ENCODE measurements around the gene KLF9. TPM values are rescaled to one million over a fixed set of nuclear protein-coding genes. Genes with fewer than 3 reads are reported as not detected.

The KLF9 gene
- total RNA-seq (17.2 and 23.1 TPM in 2 replicates), polyA plus RNA-seq (6.6 and 7.3 TPM in 2 replicates), polyA minus RNA-seq (10.0 and 12.9 TPM in 2 replicates), Bru-seq, nascent RNA (percentile 86 among the genes with signal in this experiment), BruChase-seq, experiment 1, labeled RNA remaining after a 6-hour chase (percentile 66 among the genes with signal in this experiment), BruChase-seq, experiment 2, labeled RNA remaining after a 2-hour chase (percentile 91 among the genes with signal in this experiment)
- polyA plus RNA-seq (2011; cell fraction: cytosol; rRNA removed) = 9.9 and 12.0 TPM in 2 replicates
- polyA plus RNA-seq (2011; cell fraction: nucleus; rRNA removed) = 13.0 and 15.9 TPM in 2 replicates
- polyA plus RNA-seq (2012) = 11.0 and 16.4 TPM in 2 replicates
- 2.4 TPM for polyA minus RNA-seq (2011; cell fraction: cytosol; rRNA and poly(A)+ RNA removed)
- 20.2 and 29.8 TPM in 2 replicates for polyA minus RNA-seq (2011; cell fraction: nucleus; rRNA and poly(A)+ RNA removed)
- long read RNA-seq, partial matches to known transcripts = 0 of 17 reads
- long read RNA-seq, other reads (novel, unspliced or antisense) = 17 of 17 reads

- Histone ChIP-seq H3K79me2 (ENCODE audit: control insufficient read depth, insufficient read depth, low read length) (peaks cover 40% of the 10 kb centered on the region), H3K4me2 (ENCODE audit: insufficient read depth, low read length) (peak within 1 kb of the TSS; percentile 79), H3K9me1 (replicated peaks; ENCODE audit: control insufficient read depth, extremely low read depth, insufficient read depth, low read length) (no peaks in the 10 kb centered on the region), H2AFZ (ENCODE audit: low read depth, low read length) (peak within 1 kb of the TSS; percentile 1), H3K27ac (ENCODE audit: insufficient read depth, low read depth, low read length) (peak within 1 kb of the TSS; percentile 84), H4K20me1 (replicated peaks; ENCODE audit: control insufficient read depth, extremely low read depth, insufficient read depth, low read length) (no peaks in the 10 kb centered on the region), H3K4me1 (ENCODE audit: control insufficient read depth, extremely low read depth, insufficient read depth, low read length) (peaks cover 33% of the 10 kb centered on the region), H3K4me3 (replicated peaks in 1 of 3; ENCODE audit: insufficient read depth in 1 of 3, low read depth in 1 of 3, low read length in 3 of 3) (peak within 1 kb of the TSS; percentile 73 to 94 (median 91)), H3K9me3 (replicated peaks; ENCODE audit: control insufficient read depth, insufficient read depth, low read length) (no peaks in the 10 kb centered on the region), H3K36me3 (ENCODE audit: control insufficient read depth in 2 of 2, extremely low read depth in 1 of 2, insufficient read depth in 2 of 2, low read length in 2 of 2) (no peaks in the 10 kb centered on the region), H3K9ac (replicated peaks; ENCODE audit: extremely low read depth, insufficient read depth, low read length) (peak within 1 kb of the TSS; percentile 93), H3K27me3 (ENCODE audit: control insufficient read depth in 2 of 2, insufficient read depth in 2 of 2, low read length in 2 of 2) (no peaks in the 10 kb centered on the region)
- intact Hi-C loops (cut with micrococcal nuclease) = loop anchor here (1.0 to 10.0 kb wide), 9 partner anchors 24 to 1951 kb away; partner anchors contain the start of genes APBA1 and ZFAND5
- CTCF ChIA-PET = interaction anchor here (0.7 to 2.2 kb wide), 9 partner anchors 9 to 443 kb away, joined by 3 to 21 read pairs (median 3); no protein-coding TSS in a partner anchor
- DNase-seq (ENCODE audit: low read depth, low spot score) = peak; percentile 99
- POLR2A ChIA-PET = interaction anchor here (1.1 to 1.2 kb wide), 2 partner anchors 65 to 188 kb away, joined by 3 to 7 read pairs; no protein-coding TSS in a partner anchor
- peak; percentile 96 for FAIRE-seq
- BruUV-seq (replicated peaks) = TSS peak; percentile 43
- dilution Hi-C loops (cut with MboI; ENCODE audit: extremely low pct_ligation_motif_present, low sequenced_read_pairs) = no loop called here
- TF ChIP-seq MAX (IDR thresholded peaks at IDR 0.05; ENCODE audit: insufficient read depth, insufficient read length) (peak; percentile 93), MYC (IDR thresholded peaks at IDR 0.05; ENCODE audit: low read depth, low read length) (peak; percentile 75), POLR2AphosphoS5 (IDR thresholded peaks at IDR 0.05; ENCODE audit: insufficient read depth, low read depth, low read length) (peak; percentile 26), EZH2 (IDR thresholded peaks at IDR 0.05; ENCODE audit: borderline replicate concordance, low read depth, low read length, severe bottlenecking) (no peak), JUN (IDR thresholded peaks at IDR 0.05; ENCODE audit: borderline replicate concordance, insufficient read depth, insufficient read length, low read depth) (peak; percentile 44), FOS (IDR thresholded peaks at IDR 0.05; ENCODE audit: borderline replicate concordance, insufficient read depth, low read length) (peak; percentile 58), CTCF (IDR thresholded peaks at IDR 0.05; ENCODE audit: extremely low read depth in 1 of 2, insufficient read depth in 1 of 2, low read depth in 1 of 2, low read length in 2 of 2) (no peak), GATA2 (IDR thresholded peaks at IDR 0.05; ENCODE audit: insufficient read depth, insufficient read length, low read depth, low read length) (no peak), POLR2A (IDR thresholded peaks at IDR 0.05; ENCODE audit: low read depth, low read length) (no peak)
Observed at GRCh38 chr9:70413799-70414775, at the start of gene KLF9. Gene KLF9 (minus strand): TSS chr9:70414657. CDS start chr9:70413363, 1,294 bp downstream.
